GM12872 (cell line): ENCODE results near the gene MAN1A1.

Source experiments
- CTCF ChIP-seq: IDR thresholded peaks from 3 replicates; pipeline ENCODE4 v1.5.1; 2011; ENCODE audit warnings: low read depth, mild to moderate bottlenecking, low read length, moderate library complexity; ENCODE audit not compliant: insufficient read depth

MAN1A1 gene

GRCh38 chr6:119308991-119309657 lies 40.4 kb downstream of the MAN1A1 start:
- no peak for TF ChIP-seq CTCF

DNA sequence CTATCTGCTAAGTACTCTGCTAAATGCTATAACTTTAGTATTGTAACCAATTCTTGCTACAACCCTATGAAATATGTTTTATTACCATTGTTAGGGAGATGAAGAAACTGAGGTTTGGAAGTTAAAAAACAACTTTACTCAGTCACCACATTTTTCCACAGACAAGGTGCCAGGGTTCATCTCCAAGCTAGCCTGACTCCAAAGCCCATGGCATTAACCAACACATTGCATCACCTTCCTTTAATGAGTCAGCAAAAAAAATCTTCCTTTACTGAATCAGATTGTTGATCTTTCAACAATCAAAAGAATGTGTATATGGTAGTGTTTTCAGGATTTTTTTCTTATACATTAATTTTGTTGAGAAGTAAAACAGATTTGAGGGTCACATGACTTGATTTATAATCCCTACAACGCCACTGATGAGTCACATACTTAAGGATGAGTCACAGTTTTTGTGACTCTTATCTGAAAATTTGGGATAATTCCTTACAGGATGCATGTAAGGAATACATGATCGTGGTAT lies 41.5 kb downstream of the MAN1A1 start:
- no peak for TF ChIP-seq CTCF

GRCh38 chr6:119307056-119307455 lies 42.5 kb downstream of the MAN1A1 start:
- TF ChIP-seq CTCF, result no peak

DNA sequence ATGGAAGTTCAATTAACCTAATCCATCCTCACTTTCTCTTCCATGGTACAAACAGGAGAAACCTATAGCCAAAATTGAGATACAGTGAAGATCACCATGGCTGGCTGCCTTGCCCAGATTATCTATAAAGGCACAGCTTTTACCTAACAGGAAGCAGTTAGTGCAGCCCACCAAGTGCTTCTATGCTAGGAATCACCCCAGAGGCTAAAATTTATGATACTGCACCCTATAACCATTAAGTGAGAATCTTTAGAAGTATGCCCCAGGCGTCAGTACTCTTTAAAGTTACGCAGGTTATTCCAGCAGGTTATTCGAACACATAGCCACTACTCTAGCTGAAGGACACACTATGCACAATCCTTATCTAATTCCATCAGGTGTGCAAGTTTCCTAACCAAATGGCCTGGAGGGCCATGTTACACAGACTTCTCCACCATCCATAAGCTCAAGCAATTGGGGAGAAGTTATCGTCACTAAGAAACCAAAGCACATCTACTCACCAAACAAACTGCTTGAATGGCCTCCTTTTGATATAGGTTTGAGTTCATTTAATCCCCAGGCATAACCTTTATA lies 43.1 kb downstream of the MAN1A1 start:
- TF ChIP-seq CTCF, result no peak

DNA sequence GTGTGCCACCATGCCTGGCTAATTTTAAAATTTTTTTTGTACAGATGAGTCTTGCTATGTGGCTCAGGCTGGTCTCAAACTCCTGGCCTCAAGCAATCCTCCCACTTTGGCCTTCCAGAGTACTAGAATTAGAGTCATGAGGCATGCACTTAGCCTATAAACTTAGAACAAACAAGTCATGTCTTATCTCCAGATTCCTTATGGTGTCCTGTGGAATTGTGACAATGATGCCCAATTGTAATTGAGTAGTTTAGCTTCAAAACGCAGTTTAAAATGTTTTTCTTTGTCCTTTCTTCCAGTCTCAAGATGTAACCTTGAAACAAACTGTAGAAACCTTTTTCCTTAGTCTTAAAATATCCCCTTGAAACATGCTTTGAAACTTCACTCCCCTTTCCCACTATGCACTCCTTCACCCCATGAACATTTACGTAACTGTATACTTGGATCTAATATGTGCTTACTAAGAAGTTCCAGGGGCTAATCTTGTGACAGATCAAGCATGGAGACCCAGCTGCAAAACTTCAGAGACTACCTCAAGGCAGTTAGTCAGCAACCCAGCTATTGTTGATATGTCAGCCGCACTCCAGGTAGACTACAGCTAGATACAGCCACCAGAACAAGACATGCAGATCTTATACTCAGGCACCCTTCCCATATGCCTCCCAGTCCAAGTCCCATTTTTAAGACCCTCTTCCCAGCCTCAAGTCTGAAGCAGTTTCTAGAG lies 46.2 kb downstream of the MAN1A1 start:
- TF ChIP-seq CTCF, result no peak

GRCh38 chr6:119301429-119301828 lies 48.1 kb downstream of the MAN1A1 start:
- TF ChIP-seq CTCF, result no peak

GRCh38 chr6:119299694-119300093 lies 49.9 kb downstream of the MAN1A1 start:
- no peak for TF ChIP-seq CTCF
